Inflammatory macrophage treated with lipopolysaccharide for 4 hours (primary cell): ENCODE measurements around the gene TMEM209.
A peak's percentile ranks its signal among the peaks of the same experiment; 100 is the strongest.
"Not testable (repeated sequence)": the region's sequence is repeated elsewhere in the genome, so short reads cannot be mapped to it uniquely, and the experiment has no call there.

Experiments used
- DNase-seq: peaks from one replicate; pipeline ENCODE4 v3.0.0-alpha.2; 2020

The TMEM209 gene

DNA sequence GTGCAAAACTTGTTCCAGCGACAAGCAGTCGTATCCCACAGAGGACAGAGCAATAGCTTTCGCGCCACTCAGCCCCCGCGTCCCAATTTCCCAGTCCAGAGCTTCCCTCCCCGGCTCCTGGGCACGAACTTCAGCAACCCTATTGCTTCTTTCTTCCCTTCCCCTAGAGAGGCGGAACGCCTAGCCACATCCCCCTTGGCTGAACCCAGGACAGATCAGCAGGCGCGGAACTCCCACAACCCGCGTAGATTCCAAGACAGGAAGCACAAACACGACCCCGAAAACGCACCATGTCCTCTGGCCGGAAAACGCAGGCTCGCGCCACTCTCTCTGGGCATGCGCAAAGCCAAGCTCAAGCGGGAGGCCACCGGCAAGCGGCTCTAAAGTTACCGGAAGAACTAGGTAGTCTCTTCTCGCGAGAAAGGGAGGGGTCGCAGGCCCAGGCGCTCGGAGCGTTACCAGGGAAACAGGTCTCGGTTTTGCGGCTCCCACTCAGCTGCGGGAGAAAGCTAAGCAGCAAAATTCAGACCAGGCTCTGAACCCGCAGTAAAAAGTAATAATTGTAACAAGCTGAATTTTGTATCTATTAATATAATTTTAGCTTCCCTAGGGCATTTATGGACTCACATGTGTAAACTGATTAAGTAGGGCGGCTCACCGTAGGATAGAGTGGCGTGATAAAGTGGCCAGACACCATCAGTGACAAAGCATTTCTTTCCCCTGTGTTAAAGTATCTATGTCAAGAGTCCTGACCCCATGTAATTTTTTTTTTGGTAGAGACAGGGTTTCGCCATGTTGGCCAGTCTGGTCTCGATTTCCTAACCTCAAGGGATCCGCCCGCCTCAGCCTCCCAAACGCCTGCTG lies at the start of gene TMEM209:
TSS of gene TMEM209 (minus strand) at position 323 of the 864 bp plus-strand sequence. CDS start at position 292, 31 bp downstream.
- peak; percentile 98 for DNase-seq

DNA sequence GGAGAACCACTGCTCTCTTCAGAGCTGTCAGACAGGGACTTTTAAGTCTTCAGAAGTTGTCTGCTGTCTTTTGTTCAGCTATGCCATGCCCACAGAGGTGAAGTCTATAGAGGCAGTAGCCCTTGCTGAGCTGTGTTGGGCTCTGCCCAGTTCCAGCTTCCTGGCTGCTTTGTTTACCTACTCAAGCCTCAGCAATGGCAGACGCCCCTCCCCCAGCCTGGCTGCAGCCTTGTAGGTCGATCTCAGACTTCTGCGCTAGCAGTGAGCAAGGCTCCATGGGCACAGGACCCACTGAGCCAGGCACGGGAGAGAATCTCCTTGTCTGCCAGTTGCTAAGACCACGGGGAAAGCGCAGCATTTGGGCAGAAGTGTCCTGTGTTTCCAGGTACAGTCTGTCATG lies 49.3 kb upstream of the TMEM209 start:
- no peak for DNase-seq

DNA sequence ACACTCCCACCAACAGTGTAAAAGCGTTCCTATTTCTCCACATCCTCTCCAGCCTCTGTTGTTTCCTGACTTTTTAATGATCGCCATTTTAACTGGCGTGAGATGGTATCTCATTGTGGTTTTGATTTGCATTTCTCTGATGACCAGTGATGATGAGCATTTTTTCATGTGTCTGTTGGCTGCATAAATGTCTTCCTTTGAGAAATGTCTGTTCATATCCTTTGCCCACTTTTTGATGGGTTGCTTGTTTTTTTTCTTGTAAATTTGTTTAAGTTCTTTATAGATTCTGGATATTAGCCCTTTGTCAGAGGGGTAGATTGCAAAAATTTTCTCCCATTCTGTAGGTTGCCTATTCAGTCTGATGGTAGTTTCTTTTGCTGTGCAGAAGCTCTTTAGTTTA lies 44.4 kb upstream of the TMEM209 start:
- not testable (repeated sequence) for DNase-seq

DNA sequence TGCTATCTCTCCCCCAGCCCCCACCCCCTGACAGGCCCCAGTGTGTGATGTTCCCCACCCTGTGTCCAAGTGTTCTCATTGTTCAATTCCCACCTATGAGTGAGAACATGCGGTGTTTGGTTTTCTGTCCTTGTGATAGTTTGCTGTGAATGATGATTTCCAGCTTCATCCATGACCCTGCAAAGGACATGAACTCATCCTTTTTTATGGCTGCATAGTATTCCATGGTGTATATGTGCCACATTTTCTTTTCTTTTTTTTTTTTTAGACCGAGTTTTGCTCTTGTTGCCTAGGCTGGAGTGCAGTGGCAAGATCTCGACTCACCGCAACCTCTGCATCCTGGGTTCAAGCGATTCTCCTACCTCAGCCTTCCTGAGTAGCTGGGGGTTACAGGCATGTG lies 43.6 kb upstream of the TMEM209 start:
- DNase-seq, result not testable (repeated sequence)

DNA sequence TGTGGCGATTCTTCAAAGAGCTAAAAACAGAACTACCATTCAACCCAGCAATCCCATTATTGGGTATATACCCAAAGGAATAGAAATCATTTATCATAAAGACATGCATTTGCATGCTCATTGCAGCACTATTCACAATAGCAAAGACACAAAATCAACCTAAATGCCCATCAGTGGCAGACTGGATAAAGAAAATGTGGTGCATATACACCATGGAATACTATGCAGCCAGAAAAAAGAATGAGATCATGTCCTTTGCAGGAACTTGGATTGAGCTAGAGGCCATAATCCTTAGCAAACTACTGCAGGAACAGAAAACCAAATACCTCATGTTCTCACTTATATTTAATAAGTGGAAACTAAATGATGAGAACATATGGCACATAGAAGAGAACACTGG lies 41.3 kb upstream of the TMEM209 start:
- DNase-seq, result not testable (repeated sequence)

DNA sequence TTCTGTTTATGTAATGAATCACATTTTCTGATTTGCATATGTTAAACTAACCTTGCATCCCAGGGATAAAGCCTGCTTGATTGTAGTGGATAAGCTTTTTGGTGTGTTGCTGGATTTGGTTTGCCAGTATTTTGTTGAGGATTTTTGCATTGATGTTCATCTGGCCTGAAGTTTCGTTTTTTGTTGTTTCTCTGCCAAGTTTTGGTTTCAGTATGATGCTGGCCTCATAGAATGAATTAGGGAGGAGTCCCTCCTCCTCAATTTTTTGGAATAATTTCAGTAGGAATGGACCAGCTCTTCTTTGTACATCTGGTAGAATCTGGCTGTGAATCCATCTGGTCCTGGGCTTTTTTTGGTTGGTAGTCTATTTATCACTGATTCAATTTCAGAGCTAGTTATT lies 38.3 kb upstream of the TMEM209 start:
- peak; percentile 52 for DNase-seq

DNA sequence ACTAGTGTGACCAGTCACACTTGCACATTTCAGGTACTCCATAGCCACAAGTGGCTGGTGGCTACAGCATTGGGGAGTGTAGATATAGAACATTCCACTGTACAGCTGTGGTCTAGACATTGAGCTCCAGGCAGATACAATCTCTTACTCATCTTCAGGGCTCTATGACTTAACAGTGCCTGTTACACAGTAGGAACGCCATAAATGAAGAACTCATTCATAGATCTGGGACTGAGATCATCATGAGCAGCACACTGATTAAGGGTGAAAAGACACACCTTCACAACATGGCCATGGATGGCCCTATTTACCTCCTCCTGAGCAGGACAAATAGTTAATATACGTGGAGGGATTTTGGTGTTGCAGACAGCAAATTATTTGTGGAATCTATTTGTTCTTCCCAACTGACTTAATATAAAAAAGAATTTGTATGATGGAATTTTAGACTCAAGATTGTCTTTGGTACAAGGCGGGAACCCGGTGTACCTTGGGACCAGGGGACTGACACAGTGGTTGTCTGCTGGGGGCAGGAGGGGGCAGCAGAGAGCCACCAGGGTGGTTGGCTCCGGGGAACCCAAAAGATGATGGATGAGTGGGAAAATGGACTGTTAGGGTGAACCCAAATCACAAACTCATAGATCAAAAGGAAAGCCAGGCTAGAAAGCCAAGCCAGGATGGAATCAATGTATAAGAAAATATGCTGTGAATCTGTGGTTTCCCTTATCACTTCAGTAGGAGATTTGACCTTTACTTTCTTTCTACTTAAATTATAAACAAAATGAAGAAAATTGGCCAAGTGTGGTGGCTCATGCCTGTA lies 37.2 kb upstream of the TMEM209 start:
- peak; percentile 32 for DNase-seq

DNA sequence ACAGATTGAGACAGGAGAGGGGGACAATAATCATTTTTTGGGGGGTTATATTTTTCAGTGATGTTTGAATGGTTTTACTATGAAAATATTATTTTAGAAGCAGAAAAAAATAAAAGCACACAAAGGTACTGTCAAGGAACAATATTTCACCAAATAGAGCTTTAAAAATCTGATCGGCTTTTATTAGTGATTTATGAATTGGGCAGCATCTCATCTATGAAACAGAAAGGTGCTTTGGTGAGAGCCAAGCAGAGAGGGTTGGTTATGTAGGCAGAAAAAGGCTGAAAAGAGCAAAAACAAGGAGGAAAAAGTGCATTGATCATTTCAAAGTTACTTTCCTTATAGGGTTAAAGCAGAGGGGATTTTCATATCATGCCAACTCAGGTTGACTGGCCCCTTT lies 35.0 kb upstream of the TMEM209 start:
- no peak for DNase-seq

DNA sequence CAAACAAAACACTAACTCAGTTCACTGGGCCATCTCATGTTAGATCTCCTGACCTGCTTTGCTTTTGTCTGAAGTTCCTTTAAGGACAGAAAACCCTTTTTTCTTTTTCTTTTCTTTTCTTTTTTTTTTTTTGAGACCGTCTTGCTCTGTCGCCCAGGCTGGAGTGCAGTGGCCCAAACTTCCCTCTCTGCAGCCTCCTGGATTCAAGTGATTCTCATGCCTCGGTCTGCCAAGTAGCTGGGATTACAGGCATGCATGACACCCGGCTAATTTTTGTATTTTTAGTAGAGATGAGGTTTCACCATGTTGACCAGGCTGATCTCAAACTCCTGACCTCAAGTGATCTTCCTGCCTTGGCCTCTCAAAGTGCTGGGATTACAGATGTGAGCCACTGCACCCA lies 31.2 kb upstream of the TMEM209 start:
- DNase-seq, result not testable (repeated sequence)

DNA sequence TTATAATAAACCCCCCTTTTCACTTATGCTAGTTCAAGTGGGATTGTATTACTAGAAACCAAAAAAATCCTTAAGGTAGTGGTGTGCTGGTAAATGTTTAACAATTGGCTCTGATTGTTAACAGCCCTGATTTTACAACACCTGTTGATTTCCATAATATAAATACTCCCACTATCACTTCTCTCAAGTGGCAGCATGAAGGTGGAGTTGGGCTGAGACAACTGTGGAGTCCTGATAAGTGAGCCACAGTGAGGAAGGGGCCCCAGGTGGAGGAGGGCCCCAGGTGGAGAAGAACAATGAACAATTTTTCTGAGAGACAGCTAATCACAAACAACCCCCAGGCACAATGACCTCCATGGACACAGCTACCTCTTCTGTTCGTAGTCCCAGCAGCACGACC lies 28.9 kb upstream of the TMEM209 start:
- no peak for DNase-seq

DNA sequence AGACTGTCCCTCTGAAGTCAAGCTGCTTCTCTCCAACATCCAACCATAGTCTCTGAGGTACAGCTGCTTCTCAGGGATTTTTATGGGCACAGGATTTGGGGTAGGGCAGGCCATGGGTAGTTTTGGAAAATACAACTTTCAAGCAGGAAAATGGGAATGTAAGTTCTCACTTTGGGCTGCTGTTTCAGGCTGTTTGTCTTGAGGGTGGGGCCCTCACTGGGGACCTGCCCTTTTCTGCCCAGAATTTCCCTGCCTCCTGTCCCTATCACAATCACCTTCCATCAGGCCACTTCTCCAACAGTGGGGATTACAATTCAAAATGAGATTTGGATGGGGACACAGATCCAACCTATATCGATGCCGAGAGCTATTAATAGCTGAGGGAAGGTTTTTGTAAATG lies 27.0 kb upstream of the TMEM209 start:
- no peak for DNase-seq

DNA sequence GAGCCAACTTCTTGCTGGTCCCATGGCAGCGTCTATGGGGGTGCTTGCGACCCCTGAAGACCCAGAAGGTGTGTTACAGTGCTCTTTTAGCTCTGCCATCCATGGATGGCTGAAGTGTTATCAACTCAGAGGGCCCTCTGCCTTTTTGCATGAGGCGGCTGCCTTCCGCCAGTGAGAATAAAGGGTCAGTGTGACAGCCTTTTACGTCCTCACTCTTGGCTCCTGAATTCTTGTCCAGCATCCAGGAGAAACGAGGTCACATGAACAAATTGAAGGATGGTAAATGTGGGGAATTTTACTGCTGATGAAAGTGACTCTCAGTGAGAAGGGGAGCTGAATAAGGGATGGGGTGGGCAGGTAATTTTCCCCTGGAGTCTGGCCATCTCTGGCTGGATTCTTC lies 26.6 kb upstream of the TMEM209 start:
- DNase-seq, result no peak

DNA sequence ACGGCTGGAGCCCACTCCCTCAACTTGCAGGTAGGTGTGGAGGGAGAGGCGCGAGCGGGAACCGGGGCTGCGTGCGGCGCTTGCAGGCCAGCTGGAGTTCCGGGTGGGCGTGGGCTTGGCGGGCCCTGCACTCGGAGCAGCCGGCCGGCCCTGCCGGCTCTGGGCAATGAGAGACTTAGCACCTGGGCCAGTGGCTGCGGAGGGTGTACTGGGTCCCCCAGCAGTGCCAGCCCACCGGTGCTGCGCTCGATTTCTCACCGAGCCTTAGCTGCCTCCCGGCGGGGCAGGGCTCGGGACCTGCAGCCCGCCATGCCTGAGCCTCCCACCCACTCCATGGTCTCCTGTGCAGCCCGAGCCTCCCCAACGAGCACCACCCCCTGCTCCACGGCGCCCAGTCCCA lies 24.8 kb upstream of the TMEM209 start:
- not testable (repeated sequence) for DNase-seq

DNA sequence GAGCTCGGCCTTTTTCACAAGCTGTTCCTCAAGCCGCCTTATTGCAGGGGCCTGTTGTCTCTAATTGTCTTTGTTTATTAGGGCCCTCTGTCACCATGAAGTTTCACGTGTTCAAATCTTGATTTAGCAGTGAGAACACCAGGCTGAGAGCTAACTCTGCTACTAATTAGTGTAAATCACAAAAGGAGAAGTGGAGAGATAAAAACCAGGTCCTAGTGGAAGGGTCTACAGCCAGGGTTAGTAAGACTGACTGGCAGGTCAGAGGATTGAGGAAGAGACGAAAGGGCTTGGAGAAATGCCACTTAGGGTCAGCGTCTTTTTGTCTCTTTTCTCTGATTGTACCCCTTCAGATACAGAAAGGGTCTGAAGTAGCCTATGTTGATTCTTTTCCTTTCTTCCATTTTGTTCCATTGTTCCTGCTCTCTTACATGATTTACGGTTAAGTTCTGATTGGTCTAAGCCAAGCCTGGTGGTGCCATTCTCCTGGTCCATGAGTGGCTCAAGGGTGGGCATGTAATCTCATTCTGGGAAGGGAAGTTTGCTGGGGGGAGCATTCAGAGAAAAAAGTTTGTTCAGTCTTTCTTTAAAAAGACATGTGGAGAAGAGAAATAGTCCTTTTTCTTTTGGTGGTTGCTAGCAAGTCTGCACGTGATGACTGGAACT lies 23.8 kb upstream of the TMEM209 start:
- no peak for DNase-seq

DNA sequence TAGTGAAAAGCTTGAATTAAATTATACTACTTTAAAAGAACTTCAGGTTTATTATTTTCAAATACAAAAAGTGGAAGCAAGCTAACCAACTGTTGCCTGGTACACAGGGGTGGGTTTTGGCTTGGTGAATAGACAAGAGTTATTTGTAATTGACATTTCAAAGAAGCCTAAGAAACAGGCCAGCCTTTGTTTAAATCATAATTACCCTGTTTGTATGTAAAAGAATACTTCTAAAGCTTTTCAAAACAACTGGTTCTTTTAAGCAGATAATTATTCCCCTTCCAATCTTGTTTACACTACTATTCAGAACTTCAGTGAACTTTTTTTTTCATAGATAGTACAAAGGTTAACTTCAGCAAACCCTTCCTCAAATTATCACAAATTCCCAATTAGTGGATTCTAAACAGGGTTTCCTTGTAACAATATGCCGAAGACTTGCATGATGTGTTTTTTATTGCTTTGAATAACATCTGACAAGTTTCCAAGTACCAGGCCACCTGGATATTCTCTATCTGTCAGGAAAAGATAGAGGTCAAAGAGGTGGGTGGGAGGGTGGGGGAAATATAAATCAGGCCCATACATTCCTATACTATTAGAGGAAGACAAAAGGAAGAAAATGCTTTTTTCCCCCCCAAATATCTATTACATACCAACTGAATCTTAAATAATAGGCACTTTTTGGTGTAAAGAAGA lies 22.8 kb upstream of the TMEM209 start:
- no peak for DNase-seq

DNA sequence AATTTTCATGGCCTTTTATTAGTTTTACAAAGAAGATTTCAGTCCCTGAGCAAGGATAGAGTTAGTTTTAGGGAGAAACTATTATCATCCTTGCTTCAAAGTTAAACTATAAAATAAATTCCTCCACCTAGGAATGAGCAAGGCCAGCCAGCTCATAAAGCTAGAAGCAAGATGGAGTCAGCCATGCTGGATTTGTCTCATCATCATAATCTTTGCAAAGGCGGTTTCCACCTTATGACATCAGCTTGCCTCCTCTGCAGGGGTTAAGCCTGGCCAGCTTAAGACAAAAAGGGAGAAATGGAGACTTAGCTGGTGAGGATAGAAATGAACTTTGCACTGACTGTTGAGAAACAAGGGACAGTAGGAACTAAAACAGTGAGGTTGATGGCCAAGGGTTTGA lies 21.1 kb upstream of the TMEM209 start:
- DNase-seq, result no peak

DNA sequence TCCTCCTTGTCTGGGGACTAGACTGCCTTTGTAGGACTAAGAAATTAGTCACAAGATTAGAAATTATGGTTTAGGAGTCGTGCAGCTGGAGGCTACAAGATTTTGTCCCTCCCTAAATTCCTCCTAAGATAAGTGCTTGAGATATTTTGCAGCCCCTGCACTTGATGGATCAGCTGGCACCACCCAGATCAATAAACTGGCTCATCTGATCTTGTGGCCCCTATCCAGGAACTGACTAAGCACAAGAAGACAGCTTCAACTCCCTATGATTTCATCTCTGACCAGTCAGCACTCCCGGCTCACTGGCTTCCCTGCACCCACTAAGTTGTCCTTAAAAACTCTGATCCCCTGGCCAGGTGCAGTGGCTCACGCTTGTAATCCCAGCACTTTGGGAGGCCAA lies 19.7 kb upstream of the TMEM209 start:
- DNase-seq, result not testable (repeated sequence)

DNA sequence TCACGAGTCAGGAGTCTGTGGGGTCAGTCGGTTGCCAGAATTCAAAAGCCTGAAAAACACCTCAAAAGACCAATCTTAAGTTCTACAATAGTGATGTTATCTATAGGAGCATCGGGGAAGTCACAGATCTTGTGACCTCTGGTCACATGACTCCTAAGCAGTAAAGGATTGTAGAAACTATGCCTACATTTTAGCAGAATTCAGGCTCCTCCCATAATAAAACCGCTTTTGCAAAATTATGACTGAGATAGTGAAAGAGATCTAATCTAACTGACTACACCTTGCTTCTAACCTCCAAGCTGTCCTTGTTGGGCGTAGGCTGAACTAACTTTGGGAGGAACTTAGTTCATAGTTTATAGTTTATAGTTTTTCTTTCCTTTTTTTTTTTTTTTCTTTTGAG lies 19.0 kb upstream of the TMEM209 start:
- DNase-seq, result no peak

DNA sequence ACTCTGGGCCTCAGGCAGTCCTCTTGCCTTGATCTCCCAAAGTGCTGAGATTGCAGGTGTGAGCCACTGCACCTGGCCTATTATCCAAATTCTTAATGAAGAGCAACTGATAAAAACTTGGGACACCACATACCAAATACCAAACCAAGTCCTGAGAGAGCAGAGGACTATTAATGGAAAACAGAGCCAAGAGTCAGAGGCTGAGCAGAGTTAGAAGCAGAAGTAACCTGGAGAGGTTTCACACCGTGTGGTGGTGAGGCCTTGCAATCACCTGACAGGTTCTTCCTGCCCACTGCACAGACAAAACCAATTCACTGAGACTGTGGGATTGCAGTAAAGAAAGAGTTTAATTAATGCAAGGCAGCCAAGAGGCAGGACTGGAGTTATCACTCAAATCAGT lies 18.4 kb upstream of the TMEM209 start:
- no peak for DNase-seq

DNA sequence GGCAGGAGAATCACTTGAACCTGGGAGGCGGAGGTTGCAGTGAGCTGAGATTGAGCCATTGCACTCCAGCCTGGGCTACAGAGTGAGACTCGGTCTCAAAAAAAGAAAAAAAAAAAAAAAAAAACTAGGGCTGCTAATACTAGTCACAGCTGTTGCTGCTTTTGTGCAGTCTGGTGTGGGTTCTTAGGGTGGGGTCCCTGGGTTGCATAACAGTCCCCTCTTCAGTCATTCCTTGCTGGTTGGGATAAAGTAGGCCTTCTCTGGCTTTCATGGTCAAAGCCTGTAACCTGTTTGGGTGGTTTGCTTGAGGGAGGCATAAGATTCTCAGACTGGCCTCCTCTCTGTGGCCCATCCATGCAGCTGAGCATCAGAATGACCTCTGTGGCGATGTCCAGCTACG lies 16.5 kb upstream of the TMEM209 start:
- DNase-seq, result no peak

DNA sequence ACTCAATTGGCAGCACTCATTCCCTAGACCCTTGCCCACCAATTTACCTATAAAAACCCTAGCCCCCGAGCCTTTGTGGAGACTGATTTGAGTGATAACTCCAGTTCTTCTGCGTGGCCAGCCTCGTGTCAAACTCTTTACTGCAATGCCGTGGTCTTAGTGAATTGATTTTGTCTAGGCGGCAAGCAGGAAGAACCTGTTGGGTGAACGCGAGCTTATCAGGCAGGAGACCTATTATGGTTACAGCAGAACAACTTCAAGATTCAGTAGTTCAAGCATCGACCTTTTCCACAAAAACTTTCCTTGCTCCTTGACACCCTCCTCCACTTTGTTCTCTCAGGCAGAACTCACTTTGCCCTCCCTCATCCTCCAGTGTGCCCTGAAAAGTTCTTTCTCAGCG lies 14.7 kb upstream of the TMEM209 start:
- DNase-seq, result no peak

DNA sequence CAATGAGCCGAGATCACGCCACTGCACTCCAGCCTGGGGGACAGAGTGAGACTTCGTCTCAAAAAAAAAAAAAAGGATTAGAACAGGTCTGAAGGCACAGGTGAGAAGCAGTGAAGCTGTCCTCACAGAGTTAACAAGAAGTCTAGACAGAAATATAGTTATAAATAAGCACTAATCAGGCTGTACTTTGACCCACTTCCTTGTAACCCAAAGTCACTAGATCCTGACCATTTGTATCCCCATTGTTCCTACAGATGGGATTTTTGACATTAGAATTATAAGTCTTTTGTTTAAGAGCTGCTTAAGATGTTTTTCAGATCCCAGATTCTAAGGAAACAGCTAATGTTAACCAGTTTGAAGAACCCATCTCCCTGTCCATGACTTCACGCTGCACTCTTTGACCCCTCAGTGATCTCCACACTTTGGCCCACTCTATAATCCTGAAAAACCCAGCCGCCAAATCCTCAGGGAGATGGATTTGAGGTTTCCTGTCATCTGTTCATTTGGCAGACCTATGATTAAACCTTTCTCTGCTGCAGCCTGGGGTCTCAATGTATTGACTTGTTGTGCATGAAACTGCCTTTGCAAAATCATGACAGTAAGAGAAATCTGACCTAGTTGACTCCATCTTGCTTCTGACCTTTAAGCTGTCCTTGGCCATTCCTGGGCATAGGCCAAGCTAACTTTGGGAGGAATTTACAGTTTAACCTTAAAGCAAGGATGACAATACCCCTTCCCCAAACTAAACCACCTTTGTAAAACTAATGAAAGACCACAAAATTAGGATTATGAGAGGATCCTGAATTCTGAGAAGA lies 13.8 kb upstream of the TMEM209 start:
- no peak for DNase-seq
